ENCODE measurements around the gene FANCI.

FANCI gene

DNA sequence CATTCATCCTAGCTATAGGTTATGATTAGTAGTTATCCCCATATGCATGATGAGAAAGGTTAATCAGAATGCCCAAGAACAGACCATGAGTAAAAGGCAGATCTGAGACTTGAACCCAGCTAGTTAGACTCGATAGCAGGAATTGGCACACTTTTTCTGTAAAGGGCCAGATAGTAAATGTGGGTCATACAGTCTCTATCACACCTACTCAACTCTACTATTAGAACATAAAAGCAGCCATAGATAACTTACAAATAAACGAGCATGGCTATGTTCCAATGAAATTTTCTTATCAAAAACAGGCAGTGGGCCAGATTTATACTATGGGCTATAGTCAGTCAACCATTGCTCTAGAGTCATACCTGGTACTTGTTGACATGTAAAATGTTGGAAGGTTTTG lies 66.2 kb downstream of the FANCI start:
- TF ChIP-seq, protein P1, sequence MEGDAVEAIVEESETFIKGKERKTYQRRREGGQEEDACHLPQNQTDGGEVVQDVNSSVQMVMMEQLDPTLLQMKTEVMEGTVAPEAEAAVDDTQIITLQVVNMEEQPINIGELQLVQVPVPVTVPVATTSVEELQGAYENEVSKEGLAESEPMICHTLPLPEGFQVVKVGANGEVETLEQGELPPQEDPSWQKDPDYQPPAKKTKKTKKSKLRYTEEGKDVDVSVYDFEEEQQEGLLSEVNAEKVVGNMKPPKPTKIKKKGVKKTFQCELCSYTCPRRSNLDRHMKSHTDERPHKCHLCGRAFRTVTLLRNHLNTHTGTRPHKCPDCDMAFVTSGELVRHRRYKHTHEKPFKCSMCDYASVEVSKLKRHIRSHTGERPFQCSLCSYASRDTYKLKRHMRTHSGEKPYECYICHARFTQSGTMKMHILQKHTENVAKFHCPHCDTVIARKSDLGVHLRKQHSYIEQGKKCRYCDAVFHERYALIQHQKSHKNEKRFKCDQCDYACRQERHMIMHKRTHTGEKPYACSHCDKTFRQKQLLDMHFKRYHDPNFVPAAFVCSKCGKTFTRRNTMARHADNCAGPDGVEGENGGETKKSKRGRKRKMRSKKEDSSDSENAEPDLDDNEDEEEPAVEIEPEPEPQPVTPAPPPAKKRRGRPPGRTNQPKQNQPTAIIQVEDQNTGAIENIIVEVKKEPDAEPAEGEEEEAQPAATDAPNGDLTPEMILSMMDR (IDR thresholded peaks at IDR 0.05; ENCODE audit: low read depth, low read length, missing control alignments): no peak
- H3K4me3 ChIP-seq (replicated peaks; ENCODE audit: low read depth, low read length): no peak overlapping the region
- no peak for DNase-seq (ENCODE audit: extremely low read depth, low read depth)

DNA sequence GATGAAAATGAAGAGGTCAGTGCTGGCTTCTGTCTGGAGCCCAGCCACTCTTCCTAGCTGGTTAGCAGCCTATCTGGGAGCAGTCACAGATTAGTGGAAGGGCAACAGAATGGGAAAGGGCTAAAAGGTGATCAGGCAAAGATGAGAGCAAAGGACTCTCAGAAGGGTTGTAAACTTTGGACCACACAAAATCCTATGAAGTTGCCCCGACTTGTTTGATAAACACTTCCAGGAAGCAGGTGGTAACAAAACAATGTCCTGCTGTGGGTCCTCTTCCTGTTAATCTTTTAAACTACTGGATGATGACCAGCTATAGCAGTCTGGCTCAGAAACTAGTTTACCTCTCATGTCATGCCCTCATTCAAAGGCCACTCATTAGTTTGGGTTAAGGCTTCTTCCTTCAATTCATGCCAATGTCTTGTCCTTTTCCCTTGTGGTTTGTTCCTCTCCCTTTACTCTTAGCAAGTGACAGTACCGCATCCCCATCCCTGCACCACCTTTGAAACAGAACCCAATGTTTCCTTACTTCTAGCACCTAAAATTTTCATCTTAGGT lies 71.7 kb downstream of the FANCI start:
- TF ChIP-seq, protein P1 (IDR thresholded peaks at IDR 0.05; ENCODE audit: low read depth, low read length, missing control alignments): no peak
- DNase-seq (ENCODE audit: extremely low read depth, low read depth): no peak
- no peak overlapping the region for H3K4me3 ChIP-seq (replicated peaks; ENCODE audit: low read depth, low read length)

DNA sequence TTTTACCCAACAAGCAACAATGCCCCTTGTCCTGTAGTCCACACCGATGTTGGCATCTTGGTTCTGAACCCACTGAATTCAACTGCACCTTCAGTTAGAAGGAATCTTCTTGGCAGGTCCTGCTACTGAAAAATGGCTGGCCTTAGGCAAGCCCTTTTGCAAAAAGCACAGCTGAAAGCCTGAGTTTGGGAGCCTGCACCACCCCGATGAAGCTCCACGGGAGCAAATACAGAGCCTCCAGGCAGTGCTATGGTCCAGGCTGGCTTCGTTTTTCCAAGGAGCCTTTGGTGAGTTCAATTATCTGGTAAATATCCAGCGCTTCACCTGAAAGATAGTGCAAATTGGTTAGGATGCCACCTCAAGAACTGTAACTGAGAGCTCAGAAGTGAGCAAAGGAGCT lies 72.7 kb downstream of the FANCI start:
- H3K4me3 ChIP-seq (replicated peaks; ENCODE audit: low read depth, low read length): no peak overlapping the region
- TF ChIP-seq, protein P1 (IDR thresholded peaks at IDR 0.05; ENCODE audit: low read depth, low read length, missing control alignments): no peak
- DNase-seq (ENCODE audit: extremely low read depth, low read depth): no peak

DNA sequence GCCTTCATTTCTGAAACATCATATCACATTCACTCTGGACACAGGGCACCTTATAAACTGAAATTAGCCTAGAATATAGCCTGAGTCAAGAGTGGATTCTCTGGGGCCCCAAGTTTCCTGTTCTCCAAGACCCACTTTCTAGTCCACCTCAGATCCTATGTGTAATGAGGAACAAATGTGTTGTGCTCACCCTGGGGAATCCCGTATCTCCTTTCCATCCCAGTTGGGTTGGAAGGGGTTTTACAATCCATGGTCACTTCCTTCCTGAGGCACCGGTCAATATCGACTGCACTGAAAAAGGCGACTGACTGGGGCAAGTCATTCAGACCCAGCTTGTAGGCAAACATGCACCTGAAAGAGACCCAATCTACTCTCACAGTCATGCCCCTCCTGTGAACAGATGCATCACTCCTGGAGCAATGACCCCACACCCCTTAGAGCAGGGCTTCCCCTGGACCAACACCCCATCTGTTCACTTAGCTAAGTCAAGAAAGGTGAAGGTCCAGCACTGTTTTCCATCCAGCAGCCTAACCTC lies 73.5 kb downstream of the FANCI start:
- TF ChIP-seq, protein P1 (IDR thresholded peaks at IDR 0.05; ENCODE audit: low read depth, low read length, missing control alignments): no peak
- DNase-seq (ENCODE audit: extremely low read depth, low read depth): no peak
- no peak overlapping the region for H3K4me3 ChIP-seq (replicated peaks; ENCODE audit: low read depth, low read length)

DNA sequence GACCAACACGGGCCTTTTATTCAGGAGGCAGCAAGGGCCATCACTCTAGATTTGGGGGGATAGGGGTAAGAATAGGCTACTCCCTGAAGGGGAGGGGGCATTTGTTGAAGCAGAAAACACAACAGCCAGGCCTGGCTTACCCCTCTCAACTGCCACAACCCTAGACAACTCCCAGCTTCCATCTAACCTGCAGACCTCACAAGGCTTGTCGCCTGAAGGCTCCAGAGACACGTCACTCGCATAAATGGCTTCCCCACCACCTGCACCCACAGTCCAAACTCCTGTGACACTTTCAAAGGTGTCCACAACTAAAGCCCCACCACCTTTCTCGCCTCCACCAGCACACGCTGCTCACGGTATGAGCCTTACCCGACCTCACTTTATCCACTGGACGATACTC lies 75.9 kb downstream of the FANCI start:
- no peak overlapping the region for H3K4me3 ChIP-seq (replicated peaks; ENCODE audit: low read depth, low read length)
- no peak for DNase-seq (ENCODE audit: extremely low read depth, low read depth)
- TF ChIP-seq, protein P1 (IDR thresholded peaks at IDR 0.05; ENCODE audit: low read depth, low read length, missing control alignments): no peak

DNA sequence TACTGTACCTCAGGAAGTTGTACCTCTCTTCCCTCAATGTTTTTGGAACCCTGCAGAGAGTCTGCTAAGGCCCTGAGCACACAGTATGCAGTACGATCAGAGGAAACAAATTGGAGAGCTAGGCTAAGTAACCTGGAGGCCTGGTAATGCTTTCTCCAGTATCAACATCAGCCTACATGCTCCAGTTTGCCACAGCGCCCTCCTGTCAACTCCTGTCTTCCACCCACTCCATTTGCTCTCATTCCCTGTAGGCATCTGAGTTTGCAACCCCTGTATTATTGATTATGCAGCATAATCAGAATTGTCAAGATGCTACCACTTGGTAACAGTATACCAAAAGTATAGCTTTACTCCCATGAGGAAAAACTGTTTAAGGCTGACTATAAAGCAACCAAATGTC lies 76.4 kb downstream of the FANCI start:
- TF ChIP-seq, protein P1 (IDR thresholded peaks at IDR 0.05; ENCODE audit: low read depth, low read length, missing control alignments): no peak
- no peak for DNase-seq (ENCODE audit: extremely low read depth, low read depth)
- no peak overlapping the region for H3K4me3 ChIP-seq (replicated peaks; ENCODE audit: low read depth, low read length)

Data from HFF-Myc (cell line).